DND-41 (cell line): ENCODE measurements around the gene TMPRSS11E.
"Not testable (repeated sequence)": the region's sequence is repeated elsewhere in the genome, so short reads cannot be mapped to it uniquely, and the experiment has no call there.

Source experiments
- ATAC-seq: fragments of 200-7000 bp; cut with Tn5 transposase; 3 replicates; pipeline ENCODE4 v1.9.1; 2021; ENCODE audit warnings: low read depth; ENCODE audit not compliant: insufficient read depth
- DNase-seq: peaks from one replicate; pipeline ENCODE4 v3.0.0-alpha.2; 2020
- H2AFZ ChIP-seq: 2 replicates; pipeline ENCODE4 v1.6.0; 2012; ENCODE audit warnings: low read depth, low read length
- H3K27ac ChIP-seq: 2 replicates; pipeline ENCODE4 v1.5.1; 2012; ENCODE audit warnings: low read length, inconsistent platforms
- H3K27me3 ChIP-seq: fragments of 200-600 bp; sonication (generic); 2 replicates; pipeline ENCODE4 v1.6.0; 2012; ENCODE audit warnings: low read length, mild to moderate bottlenecking, inconsistent platforms; ENCODE audit not compliant: insufficient read depth, poor library complexity
- H3K36me3 ChIP-seq: 2 replicates; pipeline ENCODE4 v1.5.1; 2012; ENCODE audit warnings: low read length, inconsistent platforms; ENCODE audit not compliant: insufficient read depth
- H3K4me1 ChIP-seq: 2 replicates; pipeline ENCODE4 v1.5.1; 2012; ENCODE audit warnings: mild to moderate bottlenecking, low read length; ENCODE audit not compliant: insufficient read depth
- H3K4me2 ChIP-seq: 2 replicates; pipeline ENCODE4 v1.6.0; 2012; ENCODE audit warnings: mild to moderate bottlenecking, moderate library complexity, low read length, inconsistent platforms; ENCODE audit not compliant: insufficient read depth
- H3K4me3 ChIP-seq, 2 experiments: fragments of 200-600 bp in 1 of 2; shearing (Covaris generic) in 1 of 2; 2 replicates each; pipeline ENCODE4 v1.5.1; 2012 to 2016; ENCODE audit warnings: inconsistent platforms in 2 of 2, low read length in 2 of 2, mild to moderate bottlenecking in 2 of 2, low read depth in 1 of 2, moderate library complexity in 1 of 2
- H3K79me2 ChIP-seq: 2 replicates; pipeline ENCODE4 v1.6.0; 2012; ENCODE audit warnings: low read length, inconsistent platforms; ENCODE audit not compliant: insufficient read depth
- H3K9ac ChIP-seq: 2 replicates; pipeline ENCODE4 v1.6.0; 2012; ENCODE audit warnings: low read depth, mild to moderate bottlenecking, inconsistent platforms, low read length, moderate library complexity
- H3K9me3 ChIP-seq: 2 replicates; pipeline ENCODE4 v1.5.1; 2012; ENCODE audit warnings: low read length, moderate library complexity, mild to moderate bottlenecking, inconsistent platforms; ENCODE audit not compliant: insufficient read depth, severe bottlenecking
- H4K20me1 ChIP-seq: 2 replicates; pipeline ENCODE4 v1.6.0; 2012; ENCODE audit warnings: low read length; ENCODE audit not compliant: insufficient read depth
- EZH2 ChIP-seq: IDR thresholded peaks from 3 replicates; pipeline ENCODE4 v1.6.1; 2012; ENCODE audit warnings: borderline replicate concordance, low read depth, mild to moderate bottlenecking, moderate library complexity, low read length, inconsistent platforms; ENCODE audit not compliant: severe bottlenecking
- TF ChIP-seq, protein P1 (sequence below): IDR thresholded peaks from 2 replicates; pipeline ENCODE4 v1.5.1; 2012; ENCODE audit warnings: borderline replicate concordance, low read length, moderate library complexity, mild to moderate bottlenecking; ENCODE audit not compliant: poor library complexity, severe bottlenecking; ENCODE audit errors: extremely low read depth

TMPRSS11E gene

GRCh38 chr4:68498413-68499007 lies 51.2 kb downstream of the TMPRSS11E start:
- no peaks in the 10 kb centered on the region for H3K27me3 ChIP-seq
- H3K27ac ChIP-seq, result no peak overlapping the region
- no peaks in the 10 kb centered on the region for H3K79me2 ChIP-seq
- H3K4me1 ChIP-seq, result no peaks in the 10 kb centered on the region
- TF ChIP-seq, protein P1, sequence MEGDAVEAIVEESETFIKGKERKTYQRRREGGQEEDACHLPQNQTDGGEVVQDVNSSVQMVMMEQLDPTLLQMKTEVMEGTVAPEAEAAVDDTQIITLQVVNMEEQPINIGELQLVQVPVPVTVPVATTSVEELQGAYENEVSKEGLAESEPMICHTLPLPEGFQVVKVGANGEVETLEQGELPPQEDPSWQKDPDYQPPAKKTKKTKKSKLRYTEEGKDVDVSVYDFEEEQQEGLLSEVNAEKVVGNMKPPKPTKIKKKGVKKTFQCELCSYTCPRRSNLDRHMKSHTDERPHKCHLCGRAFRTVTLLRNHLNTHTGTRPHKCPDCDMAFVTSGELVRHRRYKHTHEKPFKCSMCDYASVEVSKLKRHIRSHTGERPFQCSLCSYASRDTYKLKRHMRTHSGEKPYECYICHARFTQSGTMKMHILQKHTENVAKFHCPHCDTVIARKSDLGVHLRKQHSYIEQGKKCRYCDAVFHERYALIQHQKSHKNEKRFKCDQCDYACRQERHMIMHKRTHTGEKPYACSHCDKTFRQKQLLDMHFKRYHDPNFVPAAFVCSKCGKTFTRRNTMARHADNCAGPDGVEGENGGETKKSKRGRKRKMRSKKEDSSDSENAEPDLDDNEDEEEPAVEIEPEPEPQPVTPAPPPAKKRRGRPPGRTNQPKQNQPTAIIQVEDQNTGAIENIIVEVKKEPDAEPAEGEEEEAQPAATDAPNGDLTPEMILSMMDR, result peak; percentile 89
- no peak for TF ChIP-seq EZH2
- H2AFZ ChIP-seq, result no peak overlapping the region
- H3K36me3 ChIP-seq, result no peaks in the 10 kb centered on the region
- H3K9ac ChIP-seq, result no peak overlapping the region
- DNase-seq (peak; percentile 64), ATAC-seq (peak; percentile 95)
- no peak overlapping the region for H3K4me3 ChIP-seq
- no peaks in the 10 kb centered on the region for H4K20me1 ChIP-seq
- H3K9me3 ChIP-seq, result no peaks in the 10 kb centered on the region
- no peak overlapping the region for H3K4me2 ChIP-seq

DNA sequence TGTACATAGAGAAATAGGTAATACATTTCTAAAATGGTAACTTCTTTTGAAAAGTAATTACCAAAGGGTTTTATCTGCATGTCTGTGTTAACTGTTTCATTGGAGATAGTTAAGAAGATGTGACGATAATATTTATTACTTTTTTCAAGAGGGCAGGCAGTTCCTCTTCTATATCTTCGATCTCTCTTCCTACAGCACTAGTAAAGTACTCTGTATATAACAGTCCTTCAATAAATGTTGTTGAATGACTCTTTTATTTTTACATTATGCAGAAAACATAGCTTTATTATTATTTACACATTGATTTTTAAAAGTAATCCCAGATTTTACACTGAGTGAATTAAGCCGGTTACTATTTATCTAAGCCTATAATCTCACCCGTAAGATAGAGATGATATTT lies 51.8 kb downstream of the TMPRSS11E start:
- no peak for TF ChIP-seq EZH2
- TF ChIP-seq, protein P1, result no peak
- H3K27ac ChIP-seq, result no peak overlapping the region
- H3K4me1 ChIP-seq, result no peaks in the 10 kb centered on the region
- H2AFZ ChIP-seq, result no peak overlapping the region
- DNase-seq (no peak), ATAC-seq (no peak)
- H3K4me3 ChIP-seq, result no peak overlapping the region
- no peaks in the 10 kb centered on the region for H3K27me3 ChIP-seq
- H3K79me2 ChIP-seq, result no peaks in the 10 kb centered on the region
- H3K9me3 ChIP-seq, result no peaks in the 10 kb centered on the region
- H4K20me1 ChIP-seq, result no peaks in the 10 kb centered on the region
- no peaks in the 10 kb centered on the region for H3K36me3 ChIP-seq
- no peak overlapping the region for H3K9ac ChIP-seq
- H3K4me2 ChIP-seq, result no peak overlapping the region

- H2AFZ ChIP-seq, H3K9ac ChIP-seq, H4K20me1 ChIP-seq, H3K36me3 ChIP-seq, H3K4me2 ChIP-seq, H3K4me1 ChIP-seq, H3K27me3 ChIP-seq, DNase-seq, H3K79me2 ChIP-seq, ATAC-seq, H3K9me3 ChIP-seq, H3K4me3 ChIP-seq, H3K27ac ChIP-seq: not testable (repeated sequence)
These were observed 56.2 kb downstream of the TMPRSS11E start for GRCh38 chr4:68503462-68503861.

DNA sequence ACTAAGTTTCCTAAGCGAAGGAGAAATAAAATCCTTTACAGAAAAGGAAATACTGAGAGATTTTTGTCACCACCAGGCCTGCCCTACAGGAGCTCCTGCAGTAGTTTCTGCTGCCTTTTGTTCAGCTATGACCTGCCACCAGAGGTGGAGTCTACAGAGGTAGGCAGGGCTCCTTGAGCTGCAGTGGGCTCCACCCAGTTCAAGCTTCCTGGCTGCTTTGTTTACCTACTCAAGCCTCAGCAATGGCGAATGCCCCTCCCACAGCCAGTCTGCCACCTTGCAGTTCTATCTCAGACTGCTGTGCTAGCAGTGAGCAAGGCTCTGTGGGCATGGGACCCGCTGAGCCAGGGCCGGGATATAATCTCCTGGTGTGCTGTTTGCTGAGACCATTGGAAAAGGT lies 57.6 kb downstream of the TMPRSS11E start:
- H3K36me3 ChIP-seq, DNase-seq, H3K4me1 ChIP-seq, H3K27ac ChIP-seq, H3K9ac ChIP-seq, H3K9me3 ChIP-seq, ATAC-seq, H4K20me1 ChIP-seq, H3K4me2 ChIP-seq, H3K27me3 ChIP-seq, H3K79me2 ChIP-seq, H3K4me3 ChIP-seq, H2AFZ ChIP-seq: not testable (repeated sequence)

DNA sequence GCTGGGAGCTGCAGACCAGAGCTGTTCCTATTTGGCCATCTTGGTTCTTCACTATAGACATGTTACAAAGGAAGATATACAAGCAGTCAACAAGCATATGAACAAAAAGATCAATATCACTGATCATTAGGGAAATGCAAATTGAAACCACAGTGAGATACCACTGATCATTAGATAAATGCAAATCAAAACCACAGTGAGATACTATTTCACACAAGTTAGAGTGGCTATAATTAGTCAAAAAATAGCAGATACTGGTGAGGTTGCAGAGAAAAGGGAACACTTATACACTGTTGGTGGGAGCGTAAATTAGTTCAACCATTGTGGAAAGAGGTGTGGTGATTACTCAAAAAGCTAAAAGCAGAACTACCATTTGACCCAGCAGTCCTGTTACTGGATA lies 58.2 kb downstream of the TMPRSS11E start:
- H3K27ac ChIP-seq, H3K79me2 ChIP-seq, H3K4me3 ChIP-seq, H3K4me2 ChIP-seq, DNase-seq, H3K27me3 ChIP-seq, H4K20me1 ChIP-seq, H3K9ac ChIP-seq, H2AFZ ChIP-seq, H3K36me3 ChIP-seq, ATAC-seq, H3K4me1 ChIP-seq, H3K9me3 ChIP-seq: not testable (repeated sequence)
